DMS153 (cell line): ENCODE measurements around the gene CBX6.
"Not testable (repeated sequence)": the region's sequence is repeated elsewhere in the genome, so short reads cannot be mapped to it uniquely, and the experiment has no call there.

Source experiments
- DNase-seq: peaks from one replicate; lab custom pipeline; 2025; lab: John Stamatoyannopoulos, UW

The CBX6 gene

DNA sequence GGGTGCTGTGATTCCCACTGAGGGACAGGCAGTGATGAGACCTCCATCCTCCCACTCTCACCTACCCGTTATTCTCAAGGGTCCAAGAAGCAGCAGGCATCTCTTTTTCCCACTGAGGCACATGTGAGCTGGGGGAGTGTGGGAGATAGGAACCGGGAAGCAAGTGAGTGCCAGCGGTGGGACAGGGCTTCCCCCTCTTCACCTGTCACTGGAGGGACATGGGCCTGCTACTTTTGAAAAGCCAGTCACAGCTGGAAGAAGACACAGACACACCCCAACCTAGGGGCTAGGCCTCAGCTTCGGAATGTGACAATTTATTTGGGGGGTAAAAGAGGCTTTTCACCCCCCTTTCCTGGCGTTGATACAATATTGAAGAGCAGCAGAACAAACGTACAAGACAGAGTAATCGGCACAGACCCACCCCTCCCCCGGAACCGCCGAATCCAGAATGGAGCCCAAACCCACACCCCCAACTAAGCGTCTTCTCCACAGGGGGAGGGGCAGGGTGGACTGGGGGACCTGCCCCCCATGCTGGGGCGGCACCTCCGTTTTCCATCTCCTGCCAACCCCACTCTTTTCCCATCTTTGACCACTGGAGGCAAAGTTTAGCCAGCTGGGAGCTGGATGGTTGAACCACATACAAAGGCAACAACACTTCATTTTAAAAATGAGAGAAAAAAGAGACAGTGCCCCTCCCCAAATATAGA is 10.7 kb downstream of the CBX6 start:
- no peak for DNase-seq

DNA sequence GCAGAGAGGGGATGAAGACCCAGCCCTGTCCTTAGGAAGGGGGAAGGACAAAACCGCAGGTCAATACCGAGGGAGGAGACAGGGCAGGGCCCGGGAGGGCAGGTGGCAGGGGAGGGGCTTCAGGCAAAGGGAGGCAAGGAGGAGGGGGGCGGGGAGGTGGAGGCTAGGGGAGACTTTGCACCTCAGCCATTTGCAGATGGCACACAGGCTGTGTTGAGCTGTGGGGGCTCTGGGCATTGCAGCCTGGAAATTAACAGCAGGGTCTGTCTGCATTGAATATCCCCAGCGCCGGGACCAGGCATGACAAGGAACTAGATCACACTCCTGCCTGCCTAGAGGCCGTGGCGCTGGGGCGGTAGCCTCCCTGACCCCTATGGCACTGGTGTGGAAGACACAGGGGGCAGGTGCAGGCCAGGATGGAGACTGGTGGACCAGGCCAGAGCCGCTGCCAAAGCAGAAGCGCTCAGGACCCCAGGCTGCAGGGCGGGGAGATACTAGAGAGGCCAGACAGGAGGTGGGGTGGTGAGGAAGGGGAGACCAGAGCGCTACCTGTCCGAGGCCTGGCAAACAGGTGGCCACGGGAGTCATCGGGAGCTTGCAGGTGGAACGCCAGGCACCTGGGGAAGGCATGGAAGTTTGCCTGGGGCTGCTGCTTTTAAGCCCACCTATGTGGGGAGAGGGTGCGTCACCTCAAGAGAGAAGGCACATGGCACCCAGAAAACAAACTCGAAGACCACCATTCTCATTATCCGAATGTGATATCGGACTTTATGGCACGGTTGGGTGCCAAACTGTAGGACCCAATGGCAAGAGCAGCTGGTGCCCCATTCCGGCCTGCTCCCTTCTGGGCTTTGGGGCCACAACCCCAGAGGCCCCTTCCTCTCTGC is 11.5 kb downstream of the CBX6 start:
- DNase-seq: no peak

DNA sequence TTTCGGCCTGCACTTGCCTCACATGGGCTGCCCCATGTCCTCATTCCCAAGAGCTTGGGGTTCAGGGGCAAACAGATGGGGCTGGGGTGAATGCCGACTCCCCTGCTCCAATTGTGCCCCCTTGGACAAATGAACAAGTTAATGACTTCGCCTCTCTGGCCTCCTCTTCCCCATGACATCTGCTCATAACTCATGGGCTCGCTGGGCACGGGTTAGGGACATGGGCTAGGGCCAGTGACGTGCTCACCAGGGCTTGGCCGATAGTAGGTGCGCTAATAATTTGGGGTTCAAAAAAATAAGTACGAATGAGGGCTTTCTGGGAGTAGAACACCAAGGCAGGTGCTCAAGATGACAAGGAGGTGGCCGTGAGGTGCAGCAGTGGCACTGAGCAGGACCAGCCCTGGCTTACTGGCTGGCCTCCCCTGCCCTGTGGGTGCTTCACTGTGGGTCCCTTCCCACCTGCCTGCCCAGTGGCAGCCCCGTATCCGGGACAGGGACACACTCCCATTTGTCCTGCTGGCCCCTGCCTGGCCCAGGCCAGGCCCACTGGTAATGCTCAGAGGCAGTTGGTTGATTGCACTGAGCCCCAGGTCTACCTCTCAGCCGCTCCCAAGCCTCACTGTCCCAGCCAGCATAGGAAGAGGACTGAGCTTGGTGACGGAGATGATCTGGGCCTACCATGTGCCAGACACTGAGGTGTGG is 12.3 kb downstream of the CBX6 start:
- no peak for DNase-seq

DNA sequence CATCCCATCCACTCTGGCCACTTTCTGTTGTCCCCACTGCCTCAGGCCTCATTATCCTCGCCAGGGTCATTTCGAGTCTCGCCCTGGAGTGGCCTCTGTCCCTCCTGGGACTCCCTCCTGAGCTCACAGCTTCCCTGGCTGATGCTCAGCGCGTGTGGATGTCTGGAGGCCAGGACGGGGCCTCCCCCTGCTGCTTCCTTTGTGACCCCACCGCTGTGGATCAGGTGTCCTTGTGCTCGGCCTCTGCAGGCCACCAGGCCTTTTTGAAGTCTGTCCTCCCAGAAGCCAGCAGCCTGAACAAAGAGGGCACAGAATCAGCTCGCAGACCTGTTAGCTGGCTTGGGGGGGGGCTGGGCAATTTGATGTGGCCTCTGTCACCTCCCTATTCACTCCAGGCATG is 13.5 kb downstream of the CBX6 start:
- DNase-seq: no peak

DNA sequence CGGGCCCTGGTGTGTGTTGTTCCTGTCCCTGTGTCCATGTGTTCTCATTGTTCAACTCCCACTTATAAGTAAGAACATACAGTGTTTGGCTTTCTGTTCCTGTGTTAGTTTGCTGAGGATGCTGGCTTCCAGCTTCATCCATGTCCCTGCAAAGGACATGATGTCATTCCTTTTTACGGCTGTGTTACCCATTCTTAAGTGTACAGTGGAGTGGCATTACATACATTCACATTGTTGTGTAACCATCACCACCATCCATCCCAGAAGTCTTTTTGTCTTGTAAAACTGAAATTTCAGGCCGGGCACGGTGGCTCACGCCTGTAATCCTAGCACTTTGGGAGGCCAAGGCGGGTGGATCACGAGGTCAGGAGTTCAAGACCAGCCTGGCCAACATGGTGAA is 17.5 kb downstream of the CBX6 start:
- DNase-seq: not testable (repeated sequence)

DNA sequence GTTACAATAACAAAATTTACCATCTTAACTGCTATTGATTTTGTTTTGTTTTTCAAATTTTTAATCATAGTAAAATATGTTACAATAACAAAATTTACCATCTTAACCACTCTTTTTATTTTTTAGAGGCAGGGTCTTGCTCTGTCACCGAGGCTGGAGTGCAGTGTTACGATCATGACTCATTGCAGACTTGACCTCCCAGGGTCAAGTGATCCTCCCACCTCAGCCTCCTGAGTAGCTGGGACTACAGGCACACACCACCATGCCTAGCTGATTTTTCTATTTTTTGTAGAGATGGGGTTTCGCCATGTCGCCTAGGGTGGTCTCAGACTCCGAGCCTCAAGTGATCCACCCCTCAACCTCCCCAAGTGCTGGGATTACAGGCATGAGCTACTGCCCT is 18.1 kb downstream of the CBX6 start:
- DNase-seq: not testable (repeated sequence)

DNA sequence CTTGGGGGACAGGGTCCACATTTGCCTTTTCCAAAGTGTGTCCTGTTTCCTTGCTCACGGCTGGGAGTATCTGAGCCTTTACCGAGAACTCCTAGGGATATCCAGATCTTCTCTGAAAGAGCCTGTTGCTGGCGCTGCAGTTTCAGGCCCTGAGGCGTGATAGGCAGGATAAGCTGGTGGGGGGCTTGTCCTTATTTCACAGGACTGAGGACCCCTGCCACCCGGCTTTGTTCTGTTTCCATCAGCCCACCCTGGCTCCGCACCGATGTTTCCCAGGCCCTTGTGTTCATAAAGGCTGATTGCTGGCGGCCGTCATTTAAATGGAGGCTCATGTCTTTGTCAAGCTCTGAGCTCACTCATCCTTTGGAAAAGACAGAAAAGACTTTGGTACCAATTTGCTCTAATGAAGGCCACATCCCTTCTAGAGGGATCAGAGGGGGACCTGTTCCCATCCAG is 18.8 kb downstream of the CBX6 start:
- DNase-seq: no peak

DNA sequence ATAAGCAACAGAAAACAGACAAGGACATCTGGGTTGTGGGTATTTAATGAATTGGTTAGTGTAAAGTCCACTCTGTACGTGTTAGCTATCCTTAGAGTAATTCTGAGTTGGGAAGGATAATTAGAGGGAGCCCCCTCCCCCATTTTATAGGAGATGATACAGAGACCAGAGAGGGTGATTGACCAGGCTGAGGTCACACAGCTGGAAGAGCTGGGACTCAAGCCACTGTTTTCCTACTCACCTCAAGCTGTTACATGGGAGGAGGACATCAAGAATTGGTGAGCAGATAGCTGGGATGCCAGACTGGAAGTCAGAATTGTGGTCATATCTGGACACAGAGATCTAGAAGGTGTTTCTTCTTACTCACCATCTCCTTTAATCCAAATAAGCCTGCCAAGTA is 19.5 kb downstream of the CBX6 start:
- DNase-seq: no peak

DNA sequence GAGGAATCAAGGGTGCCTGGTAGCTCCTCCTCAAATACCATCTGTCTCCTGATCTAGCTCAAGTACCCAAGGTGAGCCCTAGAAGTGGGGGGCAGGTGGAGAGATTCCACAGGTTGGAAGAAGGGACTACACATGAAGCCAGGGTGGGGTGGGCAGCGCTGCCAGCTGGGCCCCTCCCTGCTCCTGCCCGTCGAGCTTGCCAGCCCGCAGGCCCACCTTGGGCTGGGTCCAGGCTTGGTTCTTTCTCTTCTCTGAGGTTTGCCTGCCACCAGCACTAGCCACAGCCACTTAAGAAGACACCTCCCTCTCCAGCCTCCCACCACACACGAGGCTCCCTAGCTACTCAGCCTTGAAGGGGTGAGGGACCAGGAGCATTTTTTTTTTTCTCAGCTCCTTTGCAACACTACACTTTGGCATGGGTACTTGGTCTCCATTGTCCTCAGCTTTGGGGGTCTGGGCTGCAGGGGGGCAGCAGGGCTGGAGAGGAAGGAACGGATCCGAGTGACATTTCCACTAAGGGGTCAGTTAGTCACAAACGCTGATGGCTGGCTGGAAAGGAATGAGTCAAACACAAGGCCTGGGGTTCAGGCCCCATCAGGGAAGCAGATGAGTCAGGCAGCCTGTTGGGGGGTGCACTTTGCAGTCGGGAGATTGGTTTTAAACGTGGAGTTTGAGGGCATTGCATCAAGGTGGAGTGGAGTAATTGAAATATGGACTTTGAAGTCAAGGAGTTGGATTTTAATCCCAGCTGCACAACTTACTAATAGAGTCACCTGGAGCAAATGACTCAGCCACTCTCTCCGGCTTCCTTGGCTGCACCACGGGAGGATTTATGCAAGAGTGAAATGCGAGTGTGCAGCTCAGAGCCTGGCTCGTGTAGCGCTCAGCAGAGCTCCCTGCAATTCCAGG is 20.8 kb downstream of the CBX6 start:
- DNase-seq: no peak

DNA sequence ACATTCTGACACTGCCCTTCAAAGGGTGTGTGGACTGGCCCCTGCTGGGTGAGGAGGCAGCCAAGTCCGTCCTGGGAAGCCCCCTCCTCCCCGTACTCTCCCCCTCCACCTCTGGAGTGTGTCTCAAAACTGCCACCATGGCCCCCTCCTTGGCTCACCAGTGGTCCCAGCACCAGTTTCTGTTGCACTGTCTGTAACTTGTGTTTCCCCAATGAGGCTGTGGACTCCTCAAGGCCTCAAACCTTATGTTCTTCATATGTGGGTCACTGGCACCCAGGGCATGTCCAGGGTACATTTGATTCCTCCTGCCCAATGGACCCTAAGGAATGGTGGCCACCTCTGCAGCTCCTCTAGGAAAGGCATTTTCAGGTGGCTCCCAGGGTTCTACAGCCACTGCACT is 21.6 kb downstream of the CBX6 start:
- DNase-seq: no peak

DNA sequence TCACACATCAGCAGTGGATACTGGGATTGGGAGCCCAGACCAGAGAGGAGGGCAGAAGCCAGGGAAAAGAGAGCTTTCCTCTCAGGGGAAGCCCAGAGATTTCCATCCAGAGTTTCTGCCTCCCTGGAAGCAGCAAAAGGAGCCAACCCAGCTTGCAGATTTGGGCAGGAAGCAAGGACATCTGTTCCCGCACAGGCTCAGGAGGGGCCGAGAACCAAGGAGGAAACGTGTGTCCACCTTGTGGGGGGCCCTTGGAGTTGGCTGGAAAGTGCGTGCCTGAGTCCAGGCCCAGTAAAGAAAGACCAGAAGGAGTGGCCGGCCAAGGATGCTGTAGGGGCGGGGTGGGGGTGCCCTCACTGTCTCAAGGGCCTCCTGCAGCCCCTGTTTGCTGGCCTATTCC is 22.2 kb downstream of the CBX6 start:
- DNase-seq: no peak

DNA sequence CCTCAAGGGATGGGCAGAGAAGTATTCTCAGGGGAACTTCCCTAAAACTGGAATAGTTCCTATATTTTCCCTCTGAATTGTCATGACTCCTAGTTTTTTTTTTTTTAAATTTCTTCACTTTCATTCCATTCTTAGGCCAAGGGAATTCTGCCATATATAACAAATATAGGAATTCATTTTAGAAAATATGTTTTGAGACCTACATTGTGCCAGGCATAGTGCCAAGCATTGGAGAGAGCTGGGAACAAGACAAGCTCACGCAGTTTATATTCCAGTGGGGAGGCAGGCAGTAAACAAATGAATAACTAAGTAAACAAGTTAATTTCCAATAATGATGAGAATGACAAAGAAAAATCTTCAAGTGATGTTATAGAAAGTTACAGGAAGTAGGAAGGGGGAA is 25.6 kb downstream of the CBX6 start:
- DNase-seq: no peak

DNA sequence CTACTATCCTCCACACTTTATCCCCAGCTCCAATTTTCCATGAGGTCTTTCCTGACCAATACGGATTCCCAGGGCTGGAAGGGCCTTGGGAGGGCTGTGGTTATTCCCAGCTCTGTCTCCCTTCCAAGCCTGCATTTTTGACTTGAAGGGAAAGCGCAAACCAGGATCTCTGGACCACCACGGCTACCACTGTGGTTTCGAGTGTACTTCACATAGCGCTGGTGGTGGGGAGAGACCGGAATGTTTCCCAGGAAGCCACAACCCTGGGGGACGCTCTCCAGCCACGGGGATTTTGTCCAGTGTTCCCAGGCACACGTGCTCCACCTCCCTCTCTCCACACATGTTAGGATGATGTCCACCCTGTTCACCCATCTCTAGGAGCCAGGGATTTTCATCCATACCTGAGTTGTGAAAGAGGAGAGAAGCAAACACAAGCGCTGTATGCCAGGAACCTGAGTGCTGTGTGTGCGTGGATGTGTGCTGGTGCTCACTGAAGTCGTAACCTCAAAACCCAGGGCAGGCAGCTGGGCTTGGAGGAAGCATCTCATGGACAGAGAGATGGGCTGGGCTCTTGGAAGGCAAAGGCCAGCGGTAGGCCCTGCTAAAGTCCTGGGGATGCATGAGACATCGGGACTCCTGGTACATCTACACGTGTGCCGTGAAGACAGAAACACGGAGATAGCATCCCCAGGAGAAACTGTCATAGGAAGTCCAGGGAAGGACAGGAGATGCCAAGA is 26.8 kb downstream of the CBX6 start:
- no peak for DNase-seq

DNA sequence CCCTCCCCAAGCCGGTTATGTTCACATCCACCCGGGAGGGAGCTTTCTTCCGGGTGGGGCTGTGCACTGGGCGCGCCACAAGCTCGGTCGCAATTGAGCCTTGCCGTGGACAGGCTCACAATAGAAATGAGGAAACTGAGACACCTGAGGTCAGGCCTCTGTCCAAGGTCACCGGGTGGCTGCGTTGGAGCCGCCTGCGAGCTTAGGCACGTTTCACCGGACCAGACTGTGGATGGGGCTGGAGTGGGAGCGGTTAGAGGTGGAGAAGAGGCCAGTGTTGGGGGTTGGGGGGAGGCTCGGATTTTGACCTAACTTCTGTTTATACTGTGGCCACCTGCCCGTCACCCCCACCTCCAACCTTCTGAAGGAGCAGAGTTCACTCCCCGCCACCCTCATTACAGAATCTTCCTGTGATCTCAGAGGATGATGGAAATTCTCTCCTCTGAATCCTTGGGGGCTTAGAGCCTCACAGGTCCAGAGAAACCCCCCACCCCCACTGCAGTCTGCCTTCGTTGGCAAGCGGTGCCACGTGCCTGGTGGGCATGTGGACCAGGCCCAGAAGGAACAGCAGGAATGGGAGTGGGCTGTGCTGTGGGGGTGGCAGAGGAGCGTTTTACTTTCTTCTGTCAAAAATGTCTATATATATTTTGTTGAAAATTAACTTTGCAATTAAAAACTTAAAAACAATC is 27.6 kb downstream of the CBX6 start:
- DNase-seq: no peak

DNA sequence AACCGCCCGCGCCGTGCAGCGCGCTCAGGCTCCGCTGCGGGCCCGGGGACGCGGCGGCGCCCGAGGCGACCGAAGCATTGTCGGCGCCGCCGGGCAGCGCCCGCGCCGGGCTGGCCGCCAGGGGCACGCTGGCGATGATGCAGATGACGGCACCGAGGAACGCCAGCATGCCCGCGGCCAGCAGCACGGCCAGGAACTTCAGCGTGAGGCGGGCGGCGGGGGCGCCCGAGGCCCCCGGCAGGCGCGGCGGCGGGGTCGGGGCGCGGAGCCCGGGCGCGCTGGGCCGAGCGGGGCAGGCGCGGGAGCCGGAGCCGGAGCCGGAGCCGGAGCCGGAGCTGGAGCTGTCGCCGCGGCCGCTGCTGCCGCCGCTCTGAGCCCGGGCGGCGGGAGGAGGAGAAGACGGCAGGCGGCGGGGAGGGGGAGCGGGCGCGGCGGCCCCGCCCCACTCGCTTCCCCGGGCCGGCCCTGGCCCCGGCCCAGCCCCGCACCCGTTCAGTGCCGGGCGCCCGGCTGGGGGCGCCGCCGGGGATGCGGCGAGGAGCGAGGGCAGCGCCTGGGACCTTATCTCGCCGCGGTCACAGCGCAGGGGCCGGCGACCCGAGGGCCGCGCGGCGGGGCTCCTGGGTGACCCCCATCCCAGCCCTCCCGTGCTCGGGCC is 28.2 kb downstream of the CBX6 start, which contains the start of gene NPTXR:
NPTXR (minus strand) TSS at position 372 of the 658 bp plus-strand sequence.
- no peak for DNase-seq

DNA sequence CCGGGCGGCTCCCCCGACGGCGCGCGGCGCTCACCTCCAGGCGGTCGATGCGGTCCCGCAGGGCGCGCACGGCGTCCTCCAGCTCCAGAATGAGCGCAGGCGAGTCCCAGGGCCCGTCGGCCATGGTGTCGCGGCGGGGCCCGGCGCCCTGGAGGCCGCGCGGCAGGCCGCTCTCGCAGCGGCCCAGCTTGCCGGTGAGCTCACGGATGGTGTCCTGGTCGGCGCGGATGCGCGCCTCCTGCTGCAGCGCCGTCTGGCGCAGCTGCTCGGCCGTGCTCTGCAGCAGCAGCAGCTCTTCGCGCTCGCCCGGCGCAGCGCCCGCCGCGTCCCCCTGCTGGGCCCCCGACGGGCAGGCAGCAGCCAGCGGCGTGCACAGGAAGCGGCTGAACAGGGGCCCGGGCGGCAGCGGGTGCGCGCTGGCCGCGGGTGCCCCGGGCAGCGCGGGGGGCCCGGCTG is 28.8 kb downstream of the CBX6 start:
- peak; percentile 49 for DNase-seq

DNA sequence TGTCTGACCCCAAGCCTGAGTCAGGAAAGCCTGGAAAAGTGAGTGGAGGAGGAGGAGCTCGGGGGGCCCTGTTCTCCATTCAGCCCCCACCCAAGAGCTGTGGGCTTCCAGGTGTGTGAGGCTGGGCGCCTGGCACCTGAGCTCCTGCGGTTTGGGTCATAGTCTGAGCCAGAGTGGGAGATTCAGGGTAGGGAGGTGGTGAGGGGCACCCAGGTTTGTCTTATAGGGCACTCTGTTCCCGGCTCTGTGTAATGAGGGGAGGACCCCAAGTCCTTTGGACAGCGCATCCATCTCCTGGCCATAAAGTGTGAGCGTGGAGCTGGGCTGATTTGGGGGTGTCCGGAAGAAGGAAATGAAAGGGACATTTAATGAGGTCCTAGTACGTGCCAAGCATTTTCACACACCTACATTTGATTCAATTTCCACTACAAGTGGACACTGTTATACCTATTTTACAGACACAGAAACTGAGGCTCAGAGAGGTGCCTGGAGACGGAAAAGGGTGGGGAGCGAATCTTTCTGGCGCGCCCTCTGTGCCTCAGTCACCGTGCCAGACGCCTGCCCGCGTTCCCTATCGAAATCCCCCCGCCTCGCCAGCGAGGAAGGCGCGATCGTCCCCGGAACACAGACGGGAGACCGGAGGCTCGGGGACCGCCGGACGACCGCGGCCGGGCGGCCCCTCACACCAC is 29.4 kb downstream of the CBX6 start:
- no peak for DNase-seq

DNA sequence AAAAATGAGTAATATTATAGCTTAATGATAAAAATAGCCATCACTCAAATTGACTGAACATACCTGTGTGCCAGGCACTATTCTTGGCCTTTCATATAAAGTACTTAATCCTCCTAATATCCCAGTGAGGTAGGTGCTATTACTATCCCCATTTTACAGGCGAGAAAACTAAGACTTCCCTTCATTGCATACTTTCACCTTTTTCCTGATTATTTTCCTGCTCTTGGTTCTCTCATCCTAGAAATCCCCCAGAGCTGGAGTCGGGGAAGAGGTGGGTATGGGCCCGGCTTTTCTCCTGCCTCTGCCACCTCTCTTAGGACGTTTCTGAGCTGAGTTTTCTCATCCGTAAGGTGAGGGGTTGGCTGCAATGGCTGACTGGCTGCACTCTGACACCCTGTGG is 30.4 kb downstream of the CBX6 start:
- no peak for DNase-seq

DNA sequence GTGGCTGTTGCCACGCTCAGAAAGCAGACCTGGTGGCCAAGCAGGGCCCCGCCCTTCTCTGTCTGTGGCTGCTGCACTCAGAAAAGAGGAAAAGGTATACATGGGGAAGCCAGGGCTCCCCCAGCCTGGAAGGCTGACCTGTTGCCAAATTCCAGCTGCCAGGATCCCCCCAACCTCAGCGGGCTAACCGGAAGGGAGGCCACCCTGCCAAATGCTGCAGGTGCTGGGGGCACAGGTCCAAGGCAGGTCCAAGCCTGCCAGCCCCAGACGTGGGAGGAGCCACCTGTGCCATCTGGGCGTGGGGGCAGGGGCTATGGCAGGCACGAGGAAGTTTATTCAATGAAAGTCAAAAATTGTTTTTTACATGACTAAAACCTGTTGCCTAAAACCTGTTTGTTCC is 30.8 kb downstream of the CBX6 start:
- peak; percentile 18 for DNase-seq
